Gastrocnemius medialis (tissue), 4 donors: ENCODE data around the gene CMTM2.

Source experiments
- POLR2A ChIP-seq, 2 donors: fragments of 450-650 bp; IDR thresholded peaks; one replicate each; pipeline ENCODE4 v1.6.1; 2017; ENCODE audit warnings: antibody characterized with exemption in 2 of 2, mild to moderate bottlenecking in 2 of 2, moderate library complexity in 2 of 2
- TF ChIP-seq, protein P1 (sequence below), 5 experiments: fragments of 450-650 bp in 3 of 5; fragments of 200-600 bp in 2 of 5; sonication (generic) in 2 of 5; IDR thresholded peaks in 4 of 5; conservative IDR thresholded peaks in 1 of 5; 1 replicate in 4 of 5; 2 replicates in 1 of 5; pipeline ENCODE4 v1.5.1; 2016 to 2019; ENCODE audit warnings: antibody characterized with exemption in 5 of 5, mild to moderate bottlenecking in 3 of 5, moderate library complexity in 3 of 5

DNA sequence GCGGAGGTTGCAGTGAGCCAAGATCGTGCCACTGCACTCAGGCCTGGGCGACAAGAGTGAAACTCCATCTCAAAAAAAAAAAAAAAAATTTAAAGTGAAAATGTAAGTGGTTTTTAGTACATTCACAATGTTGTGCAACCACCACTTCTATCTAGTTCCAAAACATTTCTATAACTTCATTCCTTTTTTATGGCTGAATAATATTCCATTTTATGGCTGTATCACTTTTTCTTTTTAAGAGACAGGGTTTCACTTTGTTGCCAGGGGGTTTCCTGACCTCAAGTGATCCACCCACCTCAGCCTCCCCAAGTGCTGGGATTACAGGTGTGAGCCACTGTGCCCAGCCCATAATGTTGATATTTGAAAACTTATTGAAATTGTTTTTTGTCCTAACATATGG, 13.6 kb downstream of the CMTM2 start:
- TF ChIP-seq POLR2A (IDR thresholded peaks at IDR 0.05): no peak
- TF ChIP-seq, protein P1, sequence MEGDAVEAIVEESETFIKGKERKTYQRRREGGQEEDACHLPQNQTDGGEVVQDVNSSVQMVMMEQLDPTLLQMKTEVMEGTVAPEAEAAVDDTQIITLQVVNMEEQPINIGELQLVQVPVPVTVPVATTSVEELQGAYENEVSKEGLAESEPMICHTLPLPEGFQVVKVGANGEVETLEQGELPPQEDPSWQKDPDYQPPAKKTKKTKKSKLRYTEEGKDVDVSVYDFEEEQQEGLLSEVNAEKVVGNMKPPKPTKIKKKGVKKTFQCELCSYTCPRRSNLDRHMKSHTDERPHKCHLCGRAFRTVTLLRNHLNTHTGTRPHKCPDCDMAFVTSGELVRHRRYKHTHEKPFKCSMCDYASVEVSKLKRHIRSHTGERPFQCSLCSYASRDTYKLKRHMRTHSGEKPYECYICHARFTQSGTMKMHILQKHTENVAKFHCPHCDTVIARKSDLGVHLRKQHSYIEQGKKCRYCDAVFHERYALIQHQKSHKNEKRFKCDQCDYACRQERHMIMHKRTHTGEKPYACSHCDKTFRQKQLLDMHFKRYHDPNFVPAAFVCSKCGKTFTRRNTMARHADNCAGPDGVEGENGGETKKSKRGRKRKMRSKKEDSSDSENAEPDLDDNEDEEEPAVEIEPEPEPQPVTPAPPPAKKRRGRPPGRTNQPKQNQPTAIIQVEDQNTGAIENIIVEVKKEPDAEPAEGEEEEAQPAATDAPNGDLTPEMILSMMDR (IDR thresholded peaks at IDR 0.05 in 4 of 5, conservative IDR thresholded peaks at IDR 0.05 in 1 of 5): no peak
